Activated T-cell treated with anti-CD3 and anti-CD28 coated beads, Interleukin-2, amount 50 U/mL, for 48 hours (primary cell): Measurements from ENCODE around the gene LGALS4.
"Not testable (repeated sequence)": the region's sequence is repeated elsewhere in the genome, so short reads cannot be mapped to it uniquely, and the experiment has no call there.

Experiments
- DNase-seq, 2 experiments: peaks; one replicate each; pipeline ENCODE4 v3.0.0-alpha.2; 2020

The LGALS4 gene, protein sequence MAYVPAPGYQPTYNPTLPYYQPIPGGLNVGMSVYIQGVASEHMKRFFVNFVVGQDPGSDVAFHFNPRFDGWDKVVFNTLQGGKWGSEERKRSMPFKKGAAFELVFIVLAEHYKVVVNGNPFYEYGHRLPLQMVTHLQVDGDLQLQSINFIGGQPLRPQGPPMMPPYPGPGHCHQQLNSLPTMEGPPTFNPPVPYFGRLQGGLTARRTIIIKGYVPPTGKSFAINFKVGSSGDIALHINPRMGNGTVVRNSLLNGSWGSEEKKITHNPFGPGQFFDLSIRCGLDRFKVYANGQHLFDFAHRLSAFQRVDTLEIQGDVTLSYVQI

DNA sequence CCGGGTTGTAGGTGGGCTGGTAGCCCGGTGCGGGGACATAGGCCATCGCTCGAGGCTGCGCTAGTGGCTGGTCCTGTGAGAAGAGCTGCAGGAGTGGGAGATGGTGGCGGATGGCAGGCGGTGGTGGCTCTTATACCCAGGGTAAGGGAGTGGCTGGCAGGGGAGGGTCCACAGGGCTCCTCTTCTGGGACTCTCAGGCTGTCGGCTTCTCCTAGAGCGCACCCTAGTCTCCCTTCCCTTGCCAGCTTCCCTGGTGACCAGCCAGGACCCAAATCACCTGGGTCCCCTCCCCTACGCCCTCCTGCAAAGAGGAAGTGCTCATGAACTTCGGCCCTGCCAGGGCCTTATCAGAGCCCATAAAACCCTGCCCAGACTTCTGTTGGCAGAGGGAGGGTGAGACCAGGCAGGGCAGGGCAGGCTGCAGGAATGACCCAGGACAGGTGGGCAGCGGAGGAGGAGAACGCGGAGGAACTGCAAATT lies at the start of gene LGALS4:
Gene LGALS4 (minus strand): TSS at position 105 of the 480 bp plus-strand sequence. CDS start 59 bp downstream, at position 46.
- DNase-seq = no peak

DNA sequence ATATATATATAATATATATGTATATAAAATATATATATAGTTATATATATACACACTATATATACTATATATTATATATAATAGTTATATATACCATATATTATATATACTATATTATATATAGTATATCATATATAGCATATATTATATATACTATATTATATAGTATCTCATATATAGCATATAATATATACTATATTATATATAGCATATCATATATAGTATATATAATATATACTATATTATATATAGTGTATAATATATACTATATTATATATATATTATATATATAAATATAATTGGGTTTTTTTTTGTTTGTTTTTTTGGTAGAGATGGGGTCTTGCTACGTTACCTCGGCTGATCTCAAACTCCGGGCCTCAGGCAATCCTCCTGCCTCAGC lies 48.6 kb upstream of the LGALS4 start:
- no peak for DNase-seq

DNA sequence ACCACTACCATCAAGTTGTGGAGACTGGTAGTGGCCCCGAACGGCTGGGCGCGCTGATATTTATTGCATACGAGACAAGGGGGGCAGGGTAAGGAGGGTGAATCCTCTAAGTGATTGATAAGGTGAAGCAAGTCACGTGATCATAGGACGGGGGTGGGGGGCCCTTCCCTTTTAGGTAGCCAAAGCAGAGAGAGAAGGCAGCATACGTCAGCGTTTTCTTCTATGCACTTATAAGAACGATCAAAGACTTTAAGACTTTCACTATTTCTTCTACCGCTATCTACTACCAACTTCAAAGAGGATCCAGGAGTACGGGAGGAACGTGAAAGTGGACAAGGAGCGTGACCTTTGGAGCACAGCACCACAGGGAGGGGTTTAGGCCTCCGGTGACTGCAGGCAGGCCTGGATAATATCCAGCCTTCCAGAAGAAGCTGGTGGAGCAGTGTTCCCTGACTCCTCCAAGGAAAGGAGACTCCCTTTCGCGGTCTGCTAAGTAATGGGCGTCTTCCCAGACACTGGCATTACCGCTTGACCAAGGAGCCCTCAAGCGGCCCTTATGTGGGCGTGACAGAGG lies 47.0 kb upstream of the LGALS4 start:
- not testable (repeated sequence) for DNase-seq

DNA sequence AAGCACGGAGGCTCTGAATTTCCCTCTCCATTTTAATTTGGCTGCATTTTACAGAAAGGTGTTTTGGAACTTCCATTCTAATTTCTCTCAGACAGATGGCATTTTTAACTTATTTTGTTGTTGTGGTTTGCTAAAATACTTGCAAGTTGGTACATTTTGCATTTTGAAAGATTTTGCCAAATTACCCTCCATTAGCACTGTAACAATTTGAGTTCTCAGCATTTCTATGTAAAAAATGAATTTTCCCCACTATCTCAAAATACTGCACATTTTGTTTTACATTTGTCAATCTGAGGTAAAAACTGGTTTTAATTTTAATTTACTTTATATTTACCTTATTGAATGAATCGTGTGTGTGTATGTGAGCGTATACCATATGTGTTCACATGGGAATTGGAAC lies 44.1 kb upstream of the LGALS4 start:
- no peak for DNase-seq

DNA sequence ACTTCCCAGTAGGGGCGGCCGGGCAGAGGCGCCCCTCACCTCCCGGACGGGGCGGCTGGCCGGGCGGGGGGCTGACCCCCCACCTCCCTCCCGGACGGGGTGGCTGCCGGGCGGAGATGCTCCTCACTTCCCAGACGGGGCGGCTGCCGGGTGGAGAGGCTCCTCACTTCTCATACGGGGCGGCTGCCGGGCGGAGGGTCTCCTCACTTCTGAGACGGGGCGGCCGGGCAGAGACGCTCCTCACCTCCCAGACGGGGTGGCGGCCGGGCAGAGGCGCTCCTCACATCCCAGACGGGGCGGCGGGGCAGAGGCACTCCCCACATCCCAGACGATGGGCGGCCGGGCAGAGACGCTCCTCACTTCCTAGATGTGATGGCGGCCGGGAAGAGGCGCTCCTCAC lies 43.0 kb upstream of the LGALS4 start:
- DNase-seq = not testable (repeated sequence)

DNA sequence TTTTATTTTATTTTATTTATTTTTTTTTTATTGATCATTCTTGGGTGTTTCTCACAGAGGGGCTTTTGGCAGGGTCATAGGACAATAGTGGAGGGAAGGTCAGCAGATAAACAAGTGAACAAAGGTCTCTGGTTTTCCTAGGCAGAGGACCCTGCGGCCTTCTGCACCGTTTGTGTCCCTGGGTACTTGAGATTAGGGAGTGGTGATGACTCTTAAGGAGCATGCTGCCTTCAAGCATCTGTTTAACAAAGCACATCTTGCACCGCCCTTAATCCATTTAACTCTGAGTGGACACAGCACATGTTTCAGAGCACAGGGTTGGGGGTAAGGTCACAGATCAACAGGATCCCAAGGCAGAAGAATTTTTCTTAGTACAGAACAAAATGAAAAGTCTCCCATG lies 42.2 kb upstream of the LGALS4 start:
- not testable (repeated sequence) for DNase-seq

DNA sequence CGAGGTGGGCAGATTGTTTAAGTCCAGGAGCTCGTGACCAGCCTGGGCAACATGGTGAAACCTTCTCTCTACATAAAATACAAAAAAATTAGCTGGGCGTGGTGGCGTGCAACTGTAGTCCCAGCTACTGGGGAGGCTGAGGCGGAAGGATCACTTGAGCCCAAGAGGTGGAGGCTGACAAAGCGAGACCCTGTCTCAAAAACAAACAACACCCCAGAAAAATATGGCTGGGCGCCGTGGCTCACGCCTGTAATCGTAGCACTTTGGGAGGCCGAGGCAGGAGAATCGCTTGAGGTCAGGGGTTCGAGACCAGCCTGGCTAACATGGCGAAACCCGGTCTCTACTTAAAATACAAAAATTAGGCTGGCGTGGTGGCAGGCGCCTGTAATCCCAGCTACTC lies 40.5 kb upstream of the LGALS4 start:
- DNase-seq = no peak

DNA sequence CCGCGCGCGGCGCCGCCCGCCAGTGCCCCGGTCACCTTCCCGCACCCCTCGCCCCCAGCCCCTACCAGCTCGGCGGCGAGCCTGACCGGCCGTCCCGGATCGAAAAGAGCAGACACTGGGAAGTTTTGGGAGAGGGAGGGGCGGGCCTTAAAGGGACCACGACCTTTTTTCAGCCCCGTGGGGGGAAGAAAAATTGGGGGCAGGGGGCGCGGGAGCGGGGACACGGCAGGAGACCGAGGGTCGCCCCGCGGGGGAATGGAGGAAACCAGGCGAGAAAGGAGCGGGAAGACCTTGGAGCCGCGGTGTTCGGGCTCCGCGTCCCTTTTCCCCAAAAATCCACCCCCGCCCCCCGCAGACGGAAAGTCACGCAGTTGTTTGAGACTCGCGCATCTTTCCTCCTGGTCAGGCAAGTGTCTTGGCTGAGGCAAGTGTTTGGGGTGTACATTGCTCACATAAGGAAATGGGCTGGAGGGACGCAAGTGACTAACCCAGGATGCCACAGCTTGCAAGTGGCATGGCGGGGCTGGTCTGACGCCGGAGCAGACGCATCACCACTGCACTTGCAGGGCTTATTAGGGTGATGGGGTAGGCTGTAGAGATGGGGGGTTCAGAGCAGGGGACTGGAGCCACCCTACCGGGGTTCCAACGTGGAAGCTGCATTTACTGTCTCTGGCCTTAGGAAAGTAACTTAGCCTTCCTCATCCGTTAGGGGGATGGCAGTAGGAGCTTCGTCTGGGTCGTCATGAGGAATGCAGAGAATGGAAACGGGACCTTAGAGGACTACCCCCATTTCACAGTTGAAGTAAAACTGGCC lies 39.7 kb upstream of the LGALS4 start:
- peak; percentile 78 to 80 for DNase-seq

DNA sequence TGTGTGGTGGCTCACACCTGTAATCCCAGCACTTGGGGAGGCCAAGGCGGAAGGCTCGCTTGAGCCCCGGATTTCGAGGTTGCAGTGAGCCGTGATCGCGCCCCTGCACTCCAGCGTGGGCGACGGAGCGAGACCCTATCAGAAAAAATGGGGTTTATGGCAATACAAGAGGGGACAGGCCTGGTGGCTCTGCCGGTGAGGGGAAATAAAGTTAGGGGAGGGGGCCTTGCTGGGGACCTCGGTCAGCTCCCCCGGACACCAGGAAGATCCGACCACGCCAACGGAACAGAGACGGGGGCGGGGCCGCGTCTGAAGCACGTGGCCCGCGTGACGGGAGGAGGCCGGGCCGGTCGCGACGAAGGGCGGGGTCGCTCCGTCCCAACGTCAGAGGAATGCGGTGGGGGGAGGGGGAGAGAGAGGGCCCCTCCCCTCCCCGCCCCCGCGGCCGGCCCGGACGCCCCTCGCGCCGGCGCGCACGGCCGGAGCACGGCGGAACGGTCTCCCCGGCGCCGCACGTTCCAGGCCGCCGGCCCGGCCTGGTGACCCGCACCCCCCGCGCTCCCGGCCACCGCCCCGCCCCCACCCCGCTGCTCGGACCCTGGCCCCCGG lies 39.0 kb upstream of the LGALS4 start:
- peak; percentile 91 to 93 for DNase-seq

DNA sequence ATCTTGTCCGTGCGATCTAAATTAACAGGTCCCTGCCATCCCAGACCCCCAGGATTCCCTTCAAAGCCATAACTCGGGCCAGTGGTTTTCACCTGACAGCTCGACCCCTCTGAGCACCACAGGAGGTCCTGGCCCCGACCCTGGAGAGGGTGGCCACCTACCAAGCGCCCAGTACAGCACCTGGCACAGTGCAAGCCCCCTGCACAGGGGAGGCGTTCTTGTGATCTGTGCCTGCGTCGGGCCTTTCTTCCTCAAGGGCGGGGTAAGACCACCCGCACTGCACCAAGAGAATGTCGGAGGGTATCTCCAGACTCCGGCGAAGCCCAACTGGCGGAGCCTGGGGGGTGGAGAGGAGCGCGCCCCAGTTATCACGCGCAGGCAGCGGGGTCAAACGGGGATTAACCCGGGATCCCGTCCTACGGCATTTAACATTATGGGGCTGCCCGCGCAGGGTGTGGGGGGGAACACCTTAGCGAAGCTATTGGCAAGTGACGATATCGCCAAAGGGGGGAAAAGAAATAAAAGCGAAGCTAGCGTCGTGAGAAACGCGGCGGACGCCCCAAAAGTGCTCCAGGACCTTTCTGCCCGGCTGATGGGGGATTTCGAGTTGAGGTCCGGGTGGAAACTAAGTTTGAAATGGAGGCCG lies 38.4 kb upstream of the LGALS4 start:
- peak in 1 of 2 experiments; percentile 72 for DNase-seq

DNA sequence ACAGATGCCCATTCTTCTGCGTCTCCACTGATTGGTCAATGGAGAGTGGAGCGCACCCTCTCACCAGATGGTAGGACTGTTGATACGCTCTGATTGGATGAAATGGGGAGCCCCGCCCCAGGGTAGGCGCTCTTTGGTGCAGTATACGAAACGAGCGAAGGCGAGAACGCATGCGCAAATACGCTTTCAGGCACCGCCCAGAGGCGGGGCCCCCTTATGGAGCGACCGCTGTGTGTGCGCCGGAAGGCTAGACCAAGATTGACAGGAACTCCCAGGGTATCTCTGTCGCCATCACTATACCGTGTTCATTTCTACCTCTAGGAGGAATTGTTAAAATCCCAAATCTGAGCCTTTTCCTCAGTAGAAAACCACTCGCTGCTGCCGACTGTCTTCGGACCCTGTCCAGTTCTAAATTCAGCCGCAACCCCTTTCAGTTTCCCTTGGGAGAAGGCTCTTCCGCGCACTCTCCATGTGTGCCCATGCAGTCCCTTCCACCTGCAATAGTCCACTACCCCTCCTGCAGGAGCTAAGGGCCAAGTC lies 37.8 kb upstream of the LGALS4 start:
- peak in 1 of 2 experiments; percentile 99 for DNase-seq

DNA sequence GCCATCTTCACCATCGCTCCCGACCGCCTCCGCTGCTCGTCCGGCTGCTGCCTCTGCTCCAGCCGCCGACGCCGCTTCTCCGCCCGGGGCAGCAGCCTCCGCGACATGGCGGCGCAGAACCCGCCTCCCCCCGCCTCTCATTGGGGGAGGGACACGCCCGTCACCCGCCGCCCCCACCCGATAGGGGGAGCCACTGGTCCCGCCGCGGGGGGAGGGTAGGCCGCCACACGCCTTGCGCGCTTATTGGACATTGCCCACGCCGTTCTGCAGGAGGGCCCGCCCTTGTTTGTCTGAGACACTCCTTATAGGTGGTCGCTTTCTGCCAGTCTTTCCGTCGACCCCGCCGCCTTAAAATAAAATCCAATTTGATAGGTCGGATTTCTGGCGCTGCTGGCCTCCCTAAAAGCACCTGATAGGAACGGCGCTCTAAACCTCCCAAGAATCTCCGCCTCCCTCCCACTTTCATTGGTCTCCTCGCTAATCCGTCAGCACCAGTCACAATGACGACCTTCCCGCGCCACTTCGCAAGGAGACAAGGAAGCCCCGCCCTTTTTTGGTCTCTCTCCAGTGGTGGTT lies 37.2 kb upstream of the LGALS4 start, which contains the start of gene HNRNPL:
Gene HNRNPL (minus strand): TSS at position 127 of the 576 bp plus-strand sequence. CDS start 20 bp downstream, at position 107.
- DNase-seq = peak; percentile 99

DNA sequence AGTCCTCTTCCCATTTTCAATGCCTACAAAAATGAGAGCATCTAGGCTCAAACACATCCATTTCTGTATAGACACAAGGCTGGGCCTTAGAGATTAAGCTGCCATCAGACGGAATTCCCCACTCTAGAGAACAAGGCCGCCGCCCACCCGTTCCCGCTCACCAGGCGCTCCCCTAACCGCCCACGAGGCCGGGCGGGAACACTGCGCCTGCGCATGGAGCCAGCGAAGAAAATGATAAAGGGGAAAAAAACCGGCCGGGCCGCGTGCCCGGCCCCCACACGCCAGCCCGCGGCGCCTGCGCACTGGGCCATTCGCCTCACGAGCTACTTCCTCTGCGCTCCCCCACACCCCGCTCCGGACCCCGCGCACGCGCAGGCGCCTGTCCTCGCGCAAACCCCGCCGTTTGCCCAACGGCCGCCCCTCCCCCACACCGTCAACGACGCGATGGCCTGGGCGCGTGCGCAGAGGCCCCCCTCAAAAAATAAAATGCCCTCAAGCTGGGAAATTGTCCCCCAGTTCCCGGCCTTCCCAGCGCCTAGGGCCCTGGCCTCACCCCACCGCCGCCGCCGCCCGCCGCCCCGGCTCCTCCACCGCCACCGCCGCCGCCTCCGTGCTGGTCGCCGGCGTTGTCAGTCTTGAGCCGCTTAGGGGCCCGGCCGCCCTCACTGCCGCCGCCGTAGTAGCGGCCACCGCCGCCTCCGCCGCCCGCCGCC lies 36.6 kb upstream of the LGALS4 start:
- DNase-seq = peak; percentile 99

DNA sequence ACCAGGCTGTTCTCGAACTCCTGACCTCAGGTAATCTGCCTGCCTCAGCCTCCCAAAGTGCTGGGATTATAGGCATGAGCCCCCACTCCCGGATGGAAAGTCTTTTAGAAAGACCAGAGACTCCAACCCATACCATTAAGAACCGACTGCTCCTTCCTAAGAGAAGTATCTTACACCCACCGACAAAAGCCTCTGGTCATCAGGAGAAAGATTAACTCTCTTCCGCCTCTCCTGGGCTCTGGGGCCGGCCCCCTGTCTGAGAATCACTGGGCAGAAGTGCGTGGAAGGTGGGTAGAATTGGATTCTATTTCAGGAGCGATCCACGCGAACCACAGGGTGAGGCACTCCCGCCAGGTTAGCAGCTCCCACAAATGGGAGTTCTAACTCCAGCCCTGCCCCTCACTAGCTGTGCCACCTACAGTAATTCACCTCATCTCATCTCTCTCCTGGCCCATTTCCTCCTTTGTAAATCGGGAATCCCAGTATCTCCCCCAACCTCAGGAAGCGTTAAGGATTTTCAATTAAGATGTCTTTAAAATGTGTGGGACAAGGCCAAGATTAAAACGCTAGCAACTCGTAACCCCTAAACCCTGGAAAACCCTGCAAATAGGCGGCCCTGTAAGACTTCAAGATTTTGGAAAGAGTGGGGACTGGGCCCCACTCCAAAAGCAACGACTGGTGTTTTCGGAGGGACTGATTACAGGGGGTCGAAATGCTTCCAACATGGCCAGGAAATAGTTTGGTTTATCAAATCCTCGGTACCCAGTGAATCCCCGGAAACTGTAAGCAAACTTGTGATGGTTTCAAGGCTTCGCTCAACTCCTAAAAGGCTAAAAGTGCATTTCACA lies 35.8 kb upstream of the LGALS4 start:
- peak in 1 of 2 experiments; percentile 40 for DNase-seq

DNA sequence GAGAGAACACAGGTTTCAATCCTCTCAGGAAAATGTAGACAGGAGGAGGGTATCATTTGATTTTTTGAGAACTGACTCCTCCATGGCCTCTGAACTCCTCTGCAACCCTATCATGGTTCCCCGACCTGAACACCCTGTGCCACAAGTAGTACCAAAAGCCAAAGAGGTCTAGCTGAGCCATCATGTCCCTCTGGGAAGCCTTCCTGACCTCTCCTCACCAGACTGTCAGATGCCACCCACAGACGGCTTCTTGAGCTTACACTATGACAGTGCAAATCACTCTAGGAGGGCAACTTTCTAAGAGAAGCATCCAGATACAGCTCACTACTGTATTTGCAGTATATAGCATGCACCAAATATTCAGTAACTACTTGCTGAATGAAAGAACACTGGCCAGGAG lies 33.4 kb upstream of the LGALS4 start:
- DNase-seq = no peak

DNA sequence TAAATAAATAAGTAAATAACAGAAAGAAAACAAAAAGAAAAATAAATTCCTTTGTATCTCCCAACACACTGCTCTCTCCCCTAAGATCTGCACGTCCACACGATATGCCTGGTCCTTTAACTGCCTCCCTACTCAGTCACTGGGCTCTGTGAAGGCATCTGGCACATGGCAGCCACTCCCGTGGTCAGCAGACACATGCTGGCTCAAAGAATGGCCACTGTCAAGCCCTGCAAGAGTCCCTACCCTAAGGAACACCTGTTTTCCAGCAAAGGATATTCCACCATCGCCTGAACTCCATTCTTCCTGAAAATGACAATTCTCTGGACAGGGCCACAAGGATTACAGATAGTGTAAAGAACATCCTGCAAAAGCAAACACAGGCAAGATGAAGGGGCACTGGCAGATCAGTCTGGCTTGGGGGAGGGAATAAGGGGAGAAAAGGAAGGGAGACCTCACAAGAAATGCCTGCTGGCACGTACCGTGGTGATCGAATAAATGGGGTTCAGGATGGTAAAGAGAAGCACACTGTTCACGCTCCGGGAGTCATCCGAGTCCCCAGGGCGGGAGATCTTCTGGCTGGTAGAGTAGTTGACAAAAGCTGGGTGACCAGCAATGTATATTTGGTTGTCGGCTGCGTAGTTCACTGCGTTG lies 32.8 kb upstream of the LGALS4 start:
- no peak for DNase-seq

DNA sequence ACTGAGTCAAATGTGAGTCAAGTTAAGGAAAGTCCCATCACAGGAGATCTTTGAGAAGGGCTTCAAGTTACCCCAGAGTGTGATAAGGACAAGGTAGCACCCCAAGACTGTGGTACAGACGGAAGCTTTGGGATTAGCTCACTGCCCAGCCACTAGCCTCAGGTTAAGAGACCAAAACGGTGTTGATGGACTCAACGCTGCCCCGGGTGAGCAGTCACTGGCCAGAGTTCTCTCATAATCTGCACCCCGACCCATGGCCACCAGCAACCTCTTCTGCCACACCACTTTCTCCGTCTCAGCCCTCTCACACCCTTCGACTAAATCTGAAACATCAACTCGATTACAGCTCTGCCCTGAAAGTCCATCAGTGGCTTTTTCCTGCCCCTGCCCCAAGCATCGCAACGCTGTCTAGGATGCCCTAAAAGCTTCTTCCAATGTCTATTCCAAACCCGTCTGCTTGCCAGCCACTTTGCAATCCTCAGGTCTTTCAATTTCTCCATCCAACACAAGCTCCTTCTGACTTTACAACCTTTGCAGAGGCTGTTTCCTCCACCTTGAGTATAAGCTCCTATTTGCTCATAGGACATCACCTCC lies 31.4 kb upstream of the LGALS4 start:
- no peak for DNase-seq

DNA sequence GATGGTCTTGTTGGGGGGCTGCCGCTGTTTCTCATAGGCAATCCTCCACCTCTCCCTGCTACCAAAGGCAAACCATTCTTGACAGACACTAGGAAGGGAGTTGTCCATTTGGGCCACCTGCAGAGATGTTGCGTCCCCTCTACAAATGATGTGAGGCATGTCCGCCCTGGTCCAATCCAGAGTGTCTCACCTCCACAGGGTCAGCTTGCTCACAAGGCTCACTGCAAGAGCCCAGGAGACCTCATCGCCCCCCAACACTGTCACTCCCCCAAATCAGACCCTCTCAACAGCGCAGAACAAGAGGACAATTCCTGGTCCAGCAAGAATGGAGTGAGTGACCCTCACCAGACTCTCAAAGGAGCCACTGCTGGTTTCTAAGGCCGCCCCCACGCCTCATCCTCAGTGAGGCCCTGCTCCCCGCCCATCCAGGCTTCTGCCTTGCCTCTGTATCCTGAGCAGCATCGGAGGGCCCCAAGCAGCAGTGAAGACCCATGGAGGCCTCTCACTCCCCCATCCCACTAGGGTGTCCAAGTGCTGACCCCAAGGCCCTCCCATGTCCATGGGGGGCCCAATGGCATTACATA lies 30.5 kb upstream of the LGALS4 start:
- DNase-seq = no peak
